GM19043 (cell line): ENCODE measurements around the gene ATF5.
"Not testable (repeated sequence)": the region's sequence is repeated elsewhere in the genome, so short reads cannot be mapped to it uniquely, and the experiment has no call there.

Source experiments
- ATAC-seq: cut with Tn5 transposase; IDR thresholded peaks from one replicate; pipeline ENCODE4 v1.9.1; 2021; ENCODE audit warnings: low read depth; ENCODE audit not compliant: unreplicated experiment

Gene ATF5

GRCh38 chr19:49968279-49968922 is 39.4 kb downstream of the ATF5 start:
- no peak for ATAC-seq

GRCh38 chr19:49969355-49969754 is 40.4 kb downstream of the ATF5 start:
- ATAC-seq, result not testable (repeated sequence)

GRCh38 chr19:49971991-49972411 is 43.0 kb downstream of the ATF5 start:
- no peak for ATAC-seq

DNA sequence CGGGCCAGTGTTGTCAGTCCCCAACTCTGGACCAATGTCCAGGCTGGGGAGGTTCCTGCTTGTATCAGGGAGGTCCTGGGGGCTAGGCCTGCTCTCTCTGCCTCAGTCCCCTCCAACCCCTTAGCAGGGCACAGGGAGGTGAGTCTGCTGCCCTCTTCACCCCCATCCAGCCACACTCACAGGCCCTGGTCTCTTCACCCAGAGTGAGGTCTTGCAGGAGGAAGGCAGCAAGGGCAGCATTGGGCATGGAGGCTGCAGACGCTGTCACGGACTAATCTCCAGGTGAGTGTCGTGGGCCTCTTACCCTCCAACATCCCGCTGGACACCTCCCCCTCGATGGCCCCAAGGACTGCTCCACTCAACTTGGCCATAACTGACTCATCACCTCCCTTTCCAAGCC is 43.8 kb downstream of the ATF5 start:
- no peak for ATAC-seq

DNA sequence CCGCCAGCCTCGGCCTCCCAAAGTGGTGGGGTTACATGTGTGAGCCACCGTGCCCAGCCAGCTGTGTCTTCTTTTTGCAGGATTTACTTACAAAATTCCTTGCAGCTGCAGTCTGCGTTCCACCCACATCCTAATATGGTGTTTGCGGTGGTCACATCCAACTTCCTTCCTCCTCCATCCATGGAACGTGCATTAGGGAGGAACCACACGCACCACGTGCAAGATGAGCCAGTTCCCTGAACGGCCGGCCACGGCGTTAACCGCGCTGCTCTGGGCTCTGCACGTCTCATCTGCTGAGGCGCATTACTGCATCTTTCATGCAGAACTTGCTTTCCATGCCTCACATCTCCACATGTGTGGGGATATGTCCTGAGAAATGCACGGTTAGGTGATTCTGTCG is 45.0 kb downstream of the ATF5 start:
- ATAC-seq, result no peak

GRCh38 chr19:49975051-49975450 is 46.0 kb downstream of the ATF5 start:
- ATAC-seq, result no peak

- no peak for ATAC-seq
These were observed 47.5 kb downstream of the ATF5 start for GRCh38 chr19:49976496-49976895.

GRCh38 chr19:49977076-49977475 is 48.1 kb downstream of the ATF5 start:
- no peak for ATAC-seq

DNA sequence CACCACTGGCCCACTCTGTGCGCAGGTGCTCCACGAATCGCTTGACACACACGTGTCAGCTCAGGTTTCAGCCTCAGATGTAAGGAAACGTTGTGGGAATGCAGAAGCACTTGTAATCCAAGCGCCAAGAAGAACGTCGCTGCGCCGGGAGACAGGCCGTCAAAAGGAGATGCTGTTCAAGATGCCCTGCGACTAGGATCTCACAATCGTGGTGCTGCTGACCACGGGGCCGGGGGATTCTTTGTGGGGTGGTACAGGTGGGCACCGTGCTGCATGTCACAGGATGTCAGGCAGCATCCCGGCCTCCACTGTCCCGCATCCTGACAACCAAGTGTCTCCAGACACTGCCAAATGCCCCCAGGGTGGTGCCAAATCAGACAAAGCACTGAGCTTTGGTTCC is 48.9 kb downstream of the ATF5 start:
- no peak for ATAC-seq

DNA sequence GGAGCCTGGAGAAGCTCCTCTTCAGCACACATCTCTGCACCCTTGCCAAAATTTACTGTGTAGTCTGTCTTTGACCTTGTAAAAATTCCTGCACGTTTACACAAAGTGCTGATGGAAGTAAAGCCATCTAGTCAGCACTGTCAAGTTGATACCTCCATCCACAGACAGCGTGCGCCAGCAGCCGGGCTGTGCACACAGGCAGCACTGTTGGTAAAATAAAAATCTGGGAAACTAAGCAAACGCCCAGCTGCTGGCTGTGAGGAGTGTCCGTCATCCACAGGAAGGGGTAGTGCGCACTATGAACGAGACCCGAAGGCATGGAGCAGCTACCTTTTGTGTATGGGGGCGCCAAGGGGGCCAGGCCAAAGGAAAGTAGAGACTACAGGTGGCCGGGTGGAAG is 49.3 kb downstream of the ATF5 start:
- no peak for ATAC-seq

DNA sequence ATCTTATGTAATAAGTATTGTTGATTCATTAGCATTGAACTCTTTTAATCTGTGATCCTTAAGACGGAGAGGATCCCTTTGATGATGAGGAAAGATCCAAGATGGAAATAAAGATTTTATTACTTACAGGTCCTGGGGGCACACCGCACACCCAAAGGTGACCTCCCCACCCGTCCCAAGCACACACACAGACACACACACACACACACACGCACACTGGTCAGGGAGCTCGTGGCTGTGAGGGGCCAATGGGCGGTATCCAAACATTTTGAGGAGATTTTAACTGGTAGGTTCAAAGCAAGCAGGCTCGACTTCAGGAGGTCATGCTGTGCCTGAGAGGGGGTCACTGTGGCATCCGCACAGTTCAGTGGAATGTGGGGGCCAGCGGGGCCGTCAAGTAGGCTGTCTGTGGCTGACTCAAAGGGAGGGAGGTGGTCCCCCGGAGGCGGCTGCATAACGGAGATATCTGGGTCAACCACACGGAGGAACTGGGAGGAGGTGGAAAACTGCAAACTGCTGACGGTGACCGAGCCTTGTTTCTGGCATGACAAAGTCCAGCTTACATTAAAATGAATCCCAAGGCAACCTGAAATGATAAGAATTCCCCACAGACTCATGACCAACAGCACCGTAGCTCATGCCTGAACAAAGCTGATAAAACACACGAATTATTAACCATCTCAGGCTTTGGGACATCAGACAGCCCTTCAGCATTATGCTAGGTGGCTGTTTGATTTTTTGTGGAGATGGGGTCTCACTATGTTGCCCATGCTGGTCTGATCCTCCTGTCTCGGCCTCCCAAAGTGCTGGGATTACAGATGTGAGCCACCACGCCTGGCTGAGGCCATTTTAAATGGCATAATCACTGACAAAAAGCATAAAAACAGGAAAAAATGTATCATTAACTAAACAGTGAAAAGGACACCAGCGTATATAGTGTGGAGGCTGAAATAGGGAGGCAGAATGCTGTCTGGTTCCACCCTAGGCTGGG is 52.9 kb downstream of the ATF5 start:
- no peak for ATAC-seq
